H1 (cell line): ENCODE results near the gene SUCNR1. TPM values are rescaled to one million over a fixed set of nuclear protein-coding genes. Genes with fewer than 3 reads are reported as not detected.

Source experiments
- CTCF ChIA-PET: fragments of 300-600 bp; sonication (Branson Sonifier 250); formaldehyde crosslinking; loops from one replicate; lab custom pipeline; 2021; ENCODE audit not compliant: partially characterized antibody; lab: Charles Lee
- POLR2A ChIA-PET: fragments of 300-600 bp; sonication (Branson Sonifier 250); formaldehyde crosslinking; loops from one replicate; lab custom pipeline; 2021; ENCODE audit warnings: inconsistent platforms; ENCODE audit not compliant: partially characterized antibody; lab: Charles Lee
- DNase-seq, 2 experiments: peaks; one replicate each; pipeline versions ENCODE4 v3.0.0 to v3.0.0-alpha.2; 2010 to 2022; ENCODE audit warnings: low spot score in 2 of 2, low read depth in 1 of 2, mixed read lengths in 1 of 2
- FAIRE-seq: peaks from 2 replicates; lab custom pipeline; 2011; peaks lifted over from hg19 to GRCh38; lab: Jason Lieb, UNC
- H2AFZ ChIP-seq: 2 replicates; pipeline ENCODE4 v1.8.1; 2012; ENCODE audit warnings: low read length, inconsistent platforms
- H2AK5ac ChIP-seq: 2 replicates; pipeline ENCODE4 v1.6.1; 2013; ENCODE audit warnings: low read depth, low read length
- H2BK120ac ChIP-seq: replicated peaks from 2 replicates; pipeline ENCODE3; 2013; ENCODE audit warnings: low read depth, low read length, inconsistent platforms
- H2BK12ac ChIP-seq: 2 replicates; pipeline ENCODE4 v1.6.1; 2013; ENCODE audit warnings: low read depth, low read length
- H2BK15ac ChIP-seq: 2 replicates; pipeline ENCODE4 v1.6.1; 2013; ENCODE audit warnings: low read length
- H2BK20ac ChIP-seq: 2 replicates; pipeline ENCODE4 v1.6.1; 2013; ENCODE audit warnings: low read length
- H2BK5ac ChIP-seq: 2 replicates; pipeline ENCODE4 v1.6.1; 2013; ENCODE audit warnings: low read depth, low read length
- H3K14ac ChIP-seq: 2 replicates; pipeline ENCODE4 v1.6.1; 2013; ENCODE audit warnings: inconsistent platforms; ENCODE audit not compliant: insufficient read length
- H3K18ac ChIP-seq: 2 replicates; pipeline ENCODE4 v1.6.1; 2013; ENCODE audit warnings: low read length; ENCODE audit errors: extremely low read depth
- H3K23ac ChIP-seq: 2 replicates; pipeline ENCODE4 v1.6.1; 2013; ENCODE audit warnings: inconsistent platforms; ENCODE audit not compliant: insufficient read length
- H3K23me2 ChIP-seq: 2 replicates; pipeline ENCODE4 v1.6.1; 2013; ENCODE audit warnings: low read depth, low read length
- H3K27ac ChIP-seq: 2 replicates; pipeline ENCODE4 v1.6.1; 2011; ENCODE audit warnings: low read depth, low read length, inconsistent platforms
- H3K27me3 ChIP-seq, 4 experiments: replicated peaks in 1 of 4; 1 replicate in 1 of 4; 2 replicates in 3 of 4; pipeline versions ENCODE4 v1.6.1 to v1.8.1; 2011 to 2013; ENCODE audit warnings: low read length in 3 of 4, mild to moderate bottlenecking in 3 of 4, inconsistent platforms in 2 of 4, mixed read lengths in 2 of 4, moderate library complexity in 1 of 4; ENCODE audit not compliant: control insufficient read depth in 3 of 4, insufficient read depth in 3 of 4; ENCODE audit errors: extremely low read depth in 1 of 4
- H3K36me3 ChIP-seq, 4 experiments: 2 replicates each; pipeline versions ENCODE4 v1.6.1 to v1.8.1; 2011 to 2013; ENCODE audit warnings: mild to moderate bottlenecking in 4 of 4, low read length in 3 of 4, moderate library complexity in 2 of 4, control low read depth in 1 of 4, inconsistent platforms in 1 of 4; ENCODE audit not compliant: insufficient read depth in 4 of 4, control insufficient read depth in 2 of 4
- H3K4ac ChIP-seq: replicated peaks from 2 replicates; pipeline ENCODE3; 2013; ENCODE audit warnings: low read length, low read depth, mixed read lengths, inconsistent platforms; ENCODE audit not compliant: insufficient read length
- H3K4me1 ChIP-seq, 4 experiments: replicated peaks in 1 of 4; 1 replicate in 1 of 4; 2 replicates in 3 of 4; pipeline versions ENCODE4 v1.6.1 to v1.8.1; 2011 to 2013; ENCODE audit warnings: low read length in 3 of 4, inconsistent platforms in 2 of 4, mixed read lengths in 1 of 4; ENCODE audit not compliant: insufficient read depth in 4 of 4, control insufficient read depth in 3 of 4
- H3K4me2 ChIP-seq, 2 experiments: 2 replicates each; pipeline versions ENCODE4 v1.6.1 to v1.8.1; 2011 to 2013; ENCODE audit warnings: low read depth in 2 of 2, low read length in 2 of 2, control low read depth in 1 of 2, inconsistent platforms in 1 of 2, mild to moderate bottlenecking in 1 of 2; ENCODE audit not compliant: insufficient read depth in 1 of 2
- H3K4me3 ChIP-seq, 4 experiments: fragments of 200-600, 300-600 bp in 1 of 4; sonication (generic), shearing (Covaris generic), sonication (Bioruptor Twin) in 1 of 4; 2 replicates each; pipeline versions ENCODE4 v1.5.1 to v1.8.1; 2011 to 2016; ENCODE audit warnings: low read length in 4 of 4, low read depth in 3 of 4, control low read depth in 2 of 4, inconsistent platforms in 2 of 4, mild to moderate bottlenecking in 2 of 4, mixed read lengths in 1 of 4, moderate library complexity in 1 of 4; ENCODE audit not compliant: insufficient read depth in 2 of 4; ENCODE audit errors: extremely low read depth in 1 of 4
- H3K56ac ChIP-seq: replicated peaks from 2 replicates; pipeline ENCODE3; 2013; ENCODE audit warnings: low read depth, mild to moderate bottlenecking, mixed read lengths, low read length, inconsistent platforms; ENCODE audit not compliant: insufficient read length
- H3K79me1 ChIP-seq: 2 replicates; pipeline ENCODE4 v1.6.1; 2013; ENCODE audit warnings: low read depth, low read length, control low read depth
- H3K79me2 ChIP-seq, 2 experiments: 2 replicates each; pipeline versions ENCODE4 v1.6.1 to v1.8.1; 2012 to 2013; ENCODE audit warnings: low read length in 2 of 2, mild to moderate bottlenecking in 2 of 2, inconsistent platforms in 1 of 2; ENCODE audit not compliant: insufficient read depth in 2 of 2, control insufficient read depth in 1 of 2
- H3K9ac ChIP-seq, 4 experiments: replicated peaks in 1 of 4; 1 replicate in 1 of 4; 2 replicates in 3 of 4; pipeline versions ENCODE4 v1.6.1 to v1.8.1; 2011 to 2013; ENCODE audit warnings: low read depth in 3 of 4, low read length in 3 of 4, control low read depth in 2 of 4, mild to moderate bottlenecking in 2 of 4, moderate library complexity in 2 of 4, inconsistent platforms in 1 of 4; ENCODE audit errors: extremely low read depth in 1 of 4
- H3K9me3 ChIP-seq, 2 experiments: 2 replicates each; pipeline versions ENCODE4 v1.6.1 to v1.8.1; 2012 to 2013; ENCODE audit warnings: mild to moderate bottlenecking in 2 of 2, moderate library complexity in 2 of 2, control low read depth in 1 of 2, inconsistent platforms in 1 of 2, low read depth in 1 of 2, low read length in 1 of 2, mixed read lengths in 1 of 2; ENCODE audit not compliant: insufficient read depth in 2 of 2
- H4K20me1 ChIP-seq, 2 experiments: replicated peaks in 1 of 2; 2 replicates each; pipeline versions ENCODE3 to v1.8.1; 2011 to 2013; ENCODE audit warnings: inconsistent platforms in 2 of 2, low read length in 2 of 2, mild to moderate bottlenecking in 1 of 2; ENCODE audit not compliant: insufficient read depth in 2 of 2, control insufficient read depth in 1 of 2
- H4K5ac ChIP-seq: 2 replicates; pipeline ENCODE4 v1.6.1; 2013; ENCODE audit warnings: low read length, low read depth, mixed read lengths, inconsistent platforms; ENCODE audit not compliant: insufficient read length
- H4K8ac ChIP-seq: 2 replicates; pipeline ENCODE4 v1.8.0; 2013; ENCODE audit warnings: mild to moderate bottlenecking, moderate library complexity, low read length, inconsistent platforms; ENCODE audit not compliant: insufficient read depth; ENCODE audit errors: extremely low read depth
- H4K91ac ChIP-seq: replicated peaks from 2 replicates; pipeline ENCODE3; 2013; ENCODE audit warnings: low read length, mixed read lengths, inconsistent platforms; ENCODE audit not compliant: insufficient read length
- HDAC2 ChIP-seq, 2 experiments: fragments of 300-600 bp in 1 of 2; sonication (generic) in 1 of 2; IDR thresholded peaks; 2 replicates each; pipeline ENCODE4 v1.6.1; 2011 to 2012; ENCODE audit warnings: low read depth in 2 of 2, low read length in 2 of 2, mild to moderate bottlenecking in 2 of 2, moderate library complexity in 2 of 2, borderline replicate concordance in 1 of 2, inconsistent platforms in 1 of 2
- MAFK ChIP-seq: IDR thresholded peaks from 2 replicates; pipeline ENCODE4 v1.6.1; 2012; ENCODE audit warnings: low read depth, mild to moderate bottlenecking, improper control_type of control experiment, low read length
- WGBS, 2 experiments: shearing (Covaris generic) in 1 of 2; methylation state at CpG; one replicate each; pipeline versions ENCODE4 v1.1.6 to v1.1.7; 2013 to 2015; ENCODE audit warnings: low lambda C conversion rate in 2 of 2, mixed read lengths in 2 of 2, inconsistent platforms in 1 of 2, low coverage in 1 of 2, missing lambda C conversion rate in 1 of 2; ENCODE audit not compliant: insufficient replicate concordance in 2 of 2, insufficient coverage in 1 of 2, insufficient read length in 1 of 2; ENCODE audit errors: extremely low coverage in 1 of 2, missing lambda C conversion rate in 1 of 2; 5-methylcytosine and 5-hydroxymethylcytosine counted together
- polyA plus RNA-seq, 7 experiments: library from polyadenylated mRNA; depleted of rRNA in 3 of 7; stranded (reverse) in 5 of 7; unstranded in 2 of 7; fragments of >200 nt in 5 of 7; fragments of 200-250 nt in 2 of 7; gene quantifications; 1 replicate in 5 of 7; 2 replicates in 1 of 7; 4 replicates in 1 of 7; pipeline versions ENCODE4 v1.2.1 to v1.2.3, GENCODE V29; 2011 to 2013; ENCODE audit warnings: missing spikeins in 2 of 7, mixed read lengths in 2 of 7
- total RNA-seq: library from RNA; stranded (reverse); fragmentation: NEBNext Ultra II Directional; extraction: Animal tissue kit (Norgen Biotek cat#: 25700); gene quantifications from 2 replicates; pipeline ENCODE4 v1.2.1, GENCODE V29; 2021

Gene SUCNR1
- total and polyA plus RNA-seq, 2 of the 8 experiments (the other 6 are each of a cell fraction or from before 2014, with no cell fraction given) = not detected

DNA sequence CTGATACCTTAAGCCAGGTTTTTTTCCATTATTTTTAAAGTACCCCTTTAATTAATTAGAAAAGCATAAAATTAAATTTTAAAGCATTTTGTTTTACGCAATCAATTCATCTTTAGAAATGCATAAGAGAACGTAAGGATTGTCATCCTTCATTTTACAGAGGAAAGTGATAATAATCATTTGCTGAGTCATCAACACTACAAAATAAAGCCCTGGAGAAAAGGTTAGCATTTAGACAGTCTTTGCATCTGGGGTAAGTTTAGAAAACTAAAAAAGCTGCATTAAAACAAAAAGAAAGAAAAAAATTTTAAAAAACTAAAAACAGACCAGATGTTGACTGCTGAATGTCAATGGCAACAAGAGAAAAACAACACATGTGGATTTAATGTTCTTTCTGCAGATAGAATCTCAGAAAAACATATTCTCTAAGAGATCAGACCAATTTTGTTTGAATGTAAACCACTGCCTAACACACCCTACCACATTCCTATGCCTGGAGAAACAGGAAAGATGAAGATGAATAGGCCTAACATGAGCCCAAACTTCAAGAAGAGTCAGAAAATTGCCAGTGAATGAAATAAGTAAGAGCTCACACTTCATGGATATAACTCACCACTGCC is 59.9 kb downstream of the SUCNR1 start:
- Histone ChIP-seq H2BK15ac (no peak overlapping the region), H2BK20ac (no peak overlapping the region), H3K36me3 (no peaks in the 10 kb centered on the region), H3K18ac (no peak overlapping the region), H3K4me2 (no peak overlapping the region), H2BK12ac (no peak overlapping the region), H3K23me2 (no peaks in the 10 kb centered on the region), H2BK120ac (no peak overlapping the region), H4K5ac (no peak overlapping the region), H2BK5ac (no peak overlapping the region), H4K91ac (no peak overlapping the region), H3K4ac (no peak overlapping the region), H3K27me3 (no peaks in the 10 kb centered on the region), H2AFZ (no peak overlapping the region), H3K4me1 (no peaks in the 10 kb centered on the region), H3K27ac (no peak overlapping the region), H3K9ac (no peak overlapping the region), H3K79me2 (no peaks in the 10 kb centered on the region), H3K4me3 (no peak overlapping the region), H3K23ac (no peak overlapping the region), H3K14ac (no peak overlapping the region), H3K79me1 (no peaks in the 10 kb centered on the region), H4K20me1 (no peaks in the 10 kb centered on the region), H3K56ac (no peak overlapping the region), H3K9me3 (no peaks in the 10 kb centered on the region), H2AK5ac (no peak overlapping the region), H4K8ac (no peak overlapping the region)
- CTCF ChIA-PET = interaction anchor here (0.9 kb wide), 1 partner anchor 15 kb away, joined by 3 read pairs; no protein-coding TSS in a partner anchor
- no peak for TF ChIP-seq HDAC2 (IDR thresholded peaks at IDR 0.05; ENCODE audit: borderline replicate concordance in 1 of 2, low read depth in 2 of 2, low read length in 2 of 2)
- TF ChIP-seq MAFK = peak; percentile 67
- DNase-seq (no peak), FAIRE-seq (no peak)
- POLR2A ChIA-PET = interaction anchor here (0.6 kb wide), 1 partner anchor 63 kb away, joined by 4 read pairs; no protein-coding TSS in a partner anchor
- WGBS, 2 experiments = 100% methylated on average over 2 of the region's 2 CpGs; no CpG with 5 or more reads in 1 of the 2 experiments

Other genes with a start within 250 kb of the SUCNR1 start
- gene AADACL2, start 139.7 kb upstream of the SUCNR1 start, total RNA-seq = not detected in 2 replicates
- not detected in 2 replicates for gene AADACL2, start 139.7 kb upstream of the SUCNR1 start, polyA plus RNA-seq (2011; rRNA removed)
- gene AADAC, start 59.5 kb upstream of the SUCNR1 start, total RNA-seq = not detected in 2 replicates
- not detected in 2 replicates for gene AADAC, start 59.5 kb upstream of the SUCNR1 start, polyA plus RNA-seq (2011; rRNA removed)